ENCODE data around the gene ABLIM1. TPM values are rescaled to one million over a fixed set of nuclear protein-coding genes. Genes with fewer than 3 reads are reported as not detected.

ABLIM1 gene
- total and polyA plus RNA-seq, 2 of the 13 experiments (the other 11 are each of a cell fraction or from before 2014, with no cell fraction given) = 59.4 to 92.7 TPM

DNA sequence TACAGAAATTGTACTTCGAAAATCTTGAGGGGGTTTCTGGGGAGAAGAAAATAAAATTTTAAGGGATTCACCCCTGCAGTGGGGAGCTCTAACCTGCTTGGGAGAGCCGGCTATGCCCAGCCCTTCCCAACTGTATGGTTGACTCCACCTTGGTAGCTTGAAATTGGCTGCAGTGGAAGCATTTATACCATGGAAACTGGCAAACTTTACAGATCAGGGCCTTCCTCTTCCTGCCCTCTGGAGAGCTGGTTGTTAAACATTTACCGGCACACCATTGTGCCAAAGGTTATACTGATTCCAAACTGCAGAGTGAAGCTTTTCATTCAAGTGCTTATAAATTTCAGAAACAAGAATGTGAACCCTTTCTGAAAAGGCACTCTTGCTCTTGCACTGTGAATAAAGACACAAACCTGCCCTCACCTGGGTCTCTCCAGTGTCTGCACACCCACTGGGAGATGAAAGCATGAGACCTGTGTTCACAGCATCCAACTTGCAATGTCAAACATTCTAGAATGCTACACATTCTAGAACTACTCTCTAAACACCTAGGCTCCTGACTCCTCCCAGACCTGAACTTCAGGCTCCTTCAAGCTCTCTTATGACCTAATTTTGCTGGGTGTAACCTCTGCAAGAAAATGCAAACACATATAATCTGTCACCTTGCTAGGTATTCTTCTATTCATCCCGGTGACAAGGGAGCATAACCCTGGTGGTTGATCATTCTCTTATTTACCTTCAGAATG lies 44.7 kb downstream of the ABLIM1 start (continued):
- TF ChIP-seq, protein P1, sequence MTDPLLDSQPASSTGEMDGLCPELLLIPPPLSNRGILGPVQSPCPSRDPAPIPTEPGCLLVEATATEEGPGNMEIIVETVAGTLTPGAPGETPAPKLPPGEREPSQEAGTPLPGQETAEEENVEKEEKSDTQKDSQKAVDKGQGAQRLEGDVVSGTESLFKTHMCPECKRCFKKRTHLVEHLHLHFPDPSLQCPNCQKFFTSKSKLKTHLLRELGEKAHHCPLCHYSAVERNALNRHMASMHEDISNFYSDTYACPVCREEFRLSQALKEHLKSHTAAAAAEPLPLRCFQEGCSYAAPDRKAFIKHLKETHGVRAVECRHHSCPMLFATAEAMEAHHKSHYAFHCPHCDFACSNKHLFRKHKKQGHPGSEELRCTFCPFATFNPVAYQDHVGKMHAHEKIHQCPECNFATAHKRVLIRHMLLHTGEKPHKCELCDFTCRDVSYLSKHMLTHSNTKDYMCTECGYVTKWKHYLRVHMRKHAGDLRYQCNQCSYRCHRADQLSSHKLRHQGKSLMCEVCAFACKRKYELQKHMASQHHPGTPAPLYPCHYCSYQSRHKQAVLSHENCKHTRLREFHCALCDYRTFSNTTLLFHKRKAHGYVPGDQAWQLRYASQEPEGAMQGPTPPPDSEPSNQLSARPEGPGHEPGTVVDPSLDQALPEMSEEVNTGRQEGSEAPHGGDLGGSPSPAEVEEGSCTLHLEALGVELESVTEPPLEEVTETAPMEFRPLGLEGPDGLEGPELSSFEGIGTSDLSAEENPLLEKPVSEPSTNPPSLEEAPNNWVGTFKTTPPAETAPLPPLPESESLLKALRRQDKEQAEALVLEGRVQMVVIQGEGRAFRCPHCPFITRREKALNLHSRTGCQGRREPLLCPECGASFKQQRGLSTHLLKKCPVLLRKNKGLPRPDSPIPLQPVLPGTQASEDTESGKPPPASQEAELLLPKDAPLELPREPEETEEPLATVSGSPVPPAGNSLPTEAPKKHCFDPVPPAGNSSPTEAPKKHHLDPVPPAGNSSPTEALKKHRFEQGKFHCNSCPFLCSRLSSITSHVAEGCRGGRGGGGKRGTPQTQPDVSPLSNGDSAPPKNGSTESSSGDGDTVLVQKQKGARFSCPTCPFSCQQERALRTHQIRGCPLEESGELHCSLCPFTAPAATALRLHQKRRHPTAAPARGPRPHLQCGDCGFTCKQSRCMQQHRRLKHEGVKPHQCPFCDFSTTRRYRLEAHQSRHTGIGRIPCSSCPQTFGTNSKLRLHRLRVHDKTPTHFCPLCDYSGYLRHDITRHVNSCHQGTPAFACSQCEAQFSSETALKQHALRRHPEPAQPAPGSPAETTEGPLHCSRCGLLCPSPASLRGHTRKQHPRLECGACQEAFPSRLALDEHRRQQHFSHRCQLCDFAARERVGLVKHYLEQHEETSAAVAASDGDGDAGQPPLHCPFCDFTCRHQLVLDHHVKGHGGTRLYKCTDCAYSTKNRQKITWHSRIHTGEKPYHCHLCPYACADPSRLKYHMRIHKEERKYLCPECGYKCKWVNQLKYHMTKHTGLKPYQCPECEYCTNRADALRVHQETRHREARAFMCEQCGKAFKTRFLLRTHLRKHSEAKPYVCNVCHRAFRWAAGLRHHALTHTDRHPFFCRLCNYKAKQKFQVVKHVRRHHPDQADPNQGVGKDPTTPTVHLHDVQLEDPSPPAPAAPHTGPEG (CRISPR knock-in tag; IDR thresholded peaks at IDR 0.05) = no peak
- TF ChIP-seq, protein P2, sequence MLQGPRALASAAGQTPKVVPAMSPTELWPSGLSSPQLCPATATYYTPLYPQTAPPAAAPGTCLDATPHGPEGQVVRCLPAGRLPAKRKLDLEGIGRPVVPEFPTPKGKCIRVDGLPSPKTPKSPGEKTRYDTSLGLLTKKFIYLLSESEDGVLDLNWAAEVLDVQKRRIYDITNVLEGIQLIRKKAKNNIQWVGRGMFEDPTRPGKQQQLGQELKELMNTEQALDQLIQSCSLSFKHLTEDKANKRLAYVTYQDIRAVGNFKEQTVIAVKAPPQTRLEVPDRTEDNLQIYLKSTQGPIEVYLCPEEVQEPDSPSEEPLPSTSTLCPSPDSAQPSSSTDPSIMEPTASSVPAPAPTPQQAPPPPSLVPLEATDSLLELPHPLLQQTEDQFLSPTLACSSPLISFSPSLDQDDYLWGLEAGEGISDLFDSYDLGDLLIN (CRISPR knock-in tag; IDR thresholded peaks at IDR 0.05; ENCODE audit: borderline replicate concordance) = no peak
- TF ChIP-seq RAD51 (IDR thresholded peaks at IDR 0.05; ENCODE audit: borderline replicate concordance) (no peak), CREM (IDR thresholded peaks at IDR 0.05) (no peak), CREM (CRISPR knock-in tag; IDR thresholded peaks at IDR 0.05) (no peak), ZNF30 (CRISPR knock-in tag; IDR thresholded peaks at IDR 0.05) (no peak), ZNF235 (CRISPR knock-in tag; IDR thresholded peaks at IDR 0.05; ENCODE audit: borderline replicate concordance) (no peak), ASH2L (IDR thresholded peaks at IDR 0.05; ENCODE audit: insufficient read length, low read depth, low read length) (no peak), PHF20 (CRISPR knock-in tag; IDR thresholded peaks at IDR 0.05) (no peak), KMT2B (CRISPR knock-in tag; IDR thresholded peaks at IDR 0.05) (no peak), THAP11 (CRISPR knock-in tag; IDR thresholded peaks at IDR 0.05) (no peak), PPARG (CRISPR knock-in tag; conservative IDR thresholded peaks at IDR 0.05) (peak; percentile 97), PTBP1 (IDR thresholded peaks at IDR 0.05; ENCODE audit: low read depth, low read length, poor library complexity, severe bottlenecking) (no peak), HOXA7 (CRISPR knock-in tag; IDR thresholded peaks at IDR 0.05) (no peak), HNF4A (CRISPR knock-in tag; IDR thresholded peaks at IDR 0.05) (peak; percentile 23; the same call in 1 of the 2 replicates), CCAR2 (optimal IDR thresholded peaks at IDR 0.05; ENCODE audit: low read depth, low read length) (no peak), NR3C1 (CRISPR knock-in tag; IDR thresholded peaks at IDR 0.05) (no peak)
- TF ChIP-seq, protein P3, sequence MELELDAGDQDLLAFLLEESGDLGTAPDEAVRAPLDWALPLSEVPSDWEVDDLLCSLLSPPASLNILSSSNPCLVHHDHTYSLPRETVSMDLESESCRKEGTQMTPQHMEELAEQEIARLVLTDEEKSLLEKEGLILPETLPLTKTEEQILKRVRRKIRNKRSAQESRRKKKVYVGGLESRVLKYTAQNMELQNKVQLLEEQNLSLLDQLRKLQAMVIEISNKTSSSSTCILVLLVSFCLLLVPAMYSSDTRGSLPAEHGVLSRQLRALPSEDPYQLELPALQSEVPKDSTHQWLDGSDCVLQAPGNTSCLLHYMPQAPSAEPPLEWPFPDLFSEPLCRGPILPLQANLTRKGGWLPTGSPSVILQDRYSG (CRISPR knock-in tag; IDR thresholded peaks at IDR 0.05) = no peak
- TF ChIP-seq, protein P4, sequence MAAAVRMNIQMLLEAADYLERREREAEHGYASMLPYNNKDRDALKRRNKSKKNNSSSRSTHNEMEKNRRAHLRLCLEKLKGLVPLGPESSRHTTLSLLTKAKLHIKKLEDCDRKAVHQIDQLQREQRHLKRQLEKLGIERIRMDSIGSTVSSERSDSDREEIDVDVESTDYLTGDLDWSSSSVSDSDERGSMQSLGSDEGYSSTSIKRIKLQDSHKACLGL (CRISPR knock-in tag; IDR thresholded peaks at IDR 0.05) = no peak
- TF ChIP-seq, protein P5, sequence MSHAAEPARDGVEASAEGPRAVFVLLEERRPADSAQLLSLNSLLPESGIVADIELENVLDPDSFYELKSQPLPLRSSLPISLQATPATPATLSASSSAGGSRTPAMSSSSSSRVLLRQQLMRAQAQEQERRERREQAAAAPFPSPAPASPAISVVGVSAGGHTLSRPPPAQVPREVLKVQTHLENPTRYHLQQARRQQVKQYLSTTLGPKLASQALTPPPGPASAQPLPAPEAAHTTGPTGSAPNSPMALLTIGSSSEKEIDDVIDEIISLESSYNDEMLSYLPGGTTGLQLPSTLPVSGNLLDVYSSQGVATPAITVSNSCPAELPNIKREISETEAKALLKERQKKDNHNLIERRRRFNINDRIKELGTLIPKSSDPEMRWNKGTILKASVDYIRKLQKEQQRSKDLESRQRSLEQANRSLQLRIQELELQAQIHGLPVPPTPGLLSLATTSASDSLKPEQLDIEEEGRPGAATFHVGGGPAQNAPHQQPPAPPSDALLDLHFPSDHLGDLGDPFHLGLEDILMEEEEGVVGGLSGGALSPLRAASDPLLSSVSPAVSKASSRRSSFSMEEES (CRISPR knock-in tag; IDR thresholded peaks at IDR 0.05) = no peak

All from HepG2 (cell line).